GM12873 (cell line): ENCODE results near the gene DENND2D.

Experiments used
- TF ChIP-seq, protein P1 (sequence below): IDR thresholded peaks from 2 replicates; pipeline ENCODE4 v1.5.1; 2012; ENCODE audit warnings: low read depth, mild to moderate bottlenecking, moderate library complexity, low read length, control low read depth; ENCODE audit not compliant: insufficient read depth; ENCODE audit errors: missing control alignments

Gene DENND2D

DNA sequence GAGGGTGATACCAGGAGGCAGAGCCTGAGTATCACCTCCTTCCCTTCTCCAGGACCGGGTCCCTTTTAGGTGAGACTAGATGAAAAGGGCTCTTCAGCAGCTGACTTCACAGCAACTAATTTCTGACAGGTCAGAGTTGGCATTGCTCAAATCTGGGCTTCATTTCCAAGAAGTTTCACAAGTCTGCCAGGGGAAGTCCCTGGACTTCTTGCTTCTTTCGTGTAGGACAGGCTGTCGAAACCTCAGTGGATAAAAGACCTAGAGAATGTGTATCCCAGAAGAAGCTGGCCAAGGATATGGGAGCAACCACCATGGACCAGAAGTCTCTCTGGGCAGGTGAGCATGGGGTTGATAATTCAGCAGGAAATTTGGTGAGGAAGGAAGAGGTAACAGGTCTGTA lies 27.0 kb upstream of the DENND2D start, which contains the start of gene CHI3L2:
Gene CHI3L2, plus strand, starts transcription at position 280 of the 400 bp plus-strand sequence. Its CDS starts 17 bp downstream, at position 297.
- TF ChIP-seq, protein P1, sequence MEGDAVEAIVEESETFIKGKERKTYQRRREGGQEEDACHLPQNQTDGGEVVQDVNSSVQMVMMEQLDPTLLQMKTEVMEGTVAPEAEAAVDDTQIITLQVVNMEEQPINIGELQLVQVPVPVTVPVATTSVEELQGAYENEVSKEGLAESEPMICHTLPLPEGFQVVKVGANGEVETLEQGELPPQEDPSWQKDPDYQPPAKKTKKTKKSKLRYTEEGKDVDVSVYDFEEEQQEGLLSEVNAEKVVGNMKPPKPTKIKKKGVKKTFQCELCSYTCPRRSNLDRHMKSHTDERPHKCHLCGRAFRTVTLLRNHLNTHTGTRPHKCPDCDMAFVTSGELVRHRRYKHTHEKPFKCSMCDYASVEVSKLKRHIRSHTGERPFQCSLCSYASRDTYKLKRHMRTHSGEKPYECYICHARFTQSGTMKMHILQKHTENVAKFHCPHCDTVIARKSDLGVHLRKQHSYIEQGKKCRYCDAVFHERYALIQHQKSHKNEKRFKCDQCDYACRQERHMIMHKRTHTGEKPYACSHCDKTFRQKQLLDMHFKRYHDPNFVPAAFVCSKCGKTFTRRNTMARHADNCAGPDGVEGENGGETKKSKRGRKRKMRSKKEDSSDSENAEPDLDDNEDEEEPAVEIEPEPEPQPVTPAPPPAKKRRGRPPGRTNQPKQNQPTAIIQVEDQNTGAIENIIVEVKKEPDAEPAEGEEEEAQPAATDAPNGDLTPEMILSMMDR, result no peak

DNA sequence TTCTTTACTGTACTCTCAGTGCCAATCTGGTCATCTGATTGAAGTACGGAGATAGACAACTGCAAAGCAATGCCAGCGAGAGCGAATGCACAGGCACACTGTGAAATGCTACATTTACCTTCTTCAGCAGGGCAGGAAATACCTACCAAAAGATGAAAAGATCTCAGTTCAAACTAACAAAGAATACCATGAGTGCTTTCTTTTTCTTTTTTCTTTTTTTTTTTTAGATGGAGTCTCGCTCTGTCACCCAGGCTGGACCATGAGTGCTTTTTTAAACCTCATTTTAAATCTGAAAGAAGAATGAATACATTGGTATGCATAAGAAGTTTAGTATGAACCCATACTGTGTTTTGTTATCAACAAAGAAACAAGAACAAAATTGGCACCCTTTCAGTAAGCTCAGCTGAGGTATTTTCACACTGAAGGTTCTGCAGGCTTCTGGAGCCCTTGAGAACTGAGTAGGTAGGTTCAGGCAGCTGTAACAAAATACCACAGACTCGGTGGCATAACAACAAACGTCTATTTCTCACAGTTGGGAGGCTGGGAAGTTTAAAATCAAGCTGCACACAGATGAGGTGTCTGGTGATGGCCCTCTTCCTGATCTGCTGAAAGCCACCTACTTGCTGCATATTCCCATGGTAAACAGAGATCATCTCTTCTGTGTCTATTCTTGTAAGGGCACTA lies 25.4 kb upstream of the DENND2D start:
- TF ChIP-seq, protein P1, result no peak

DNA sequence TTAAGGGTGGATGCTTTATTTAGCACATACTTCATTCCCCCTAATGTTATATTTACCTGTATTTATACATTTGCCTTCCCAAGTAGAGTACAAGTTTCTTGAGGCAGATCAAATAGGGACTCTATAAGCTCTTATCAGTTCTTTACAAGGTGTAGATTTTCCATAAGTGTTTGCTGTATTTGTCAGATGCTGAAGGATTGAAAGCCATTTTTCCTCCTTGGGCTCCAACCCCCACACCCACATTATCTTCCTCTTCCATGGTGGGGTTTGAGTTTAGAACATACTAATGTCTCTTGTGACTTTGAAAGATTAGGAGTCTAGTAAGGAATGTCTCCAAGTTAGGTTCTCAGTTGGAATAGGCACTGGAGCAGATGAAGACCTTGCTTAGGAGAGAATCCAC lies 24.6 kb upstream of the DENND2D start:
- TF ChIP-seq, protein P1, result no peak

DNA sequence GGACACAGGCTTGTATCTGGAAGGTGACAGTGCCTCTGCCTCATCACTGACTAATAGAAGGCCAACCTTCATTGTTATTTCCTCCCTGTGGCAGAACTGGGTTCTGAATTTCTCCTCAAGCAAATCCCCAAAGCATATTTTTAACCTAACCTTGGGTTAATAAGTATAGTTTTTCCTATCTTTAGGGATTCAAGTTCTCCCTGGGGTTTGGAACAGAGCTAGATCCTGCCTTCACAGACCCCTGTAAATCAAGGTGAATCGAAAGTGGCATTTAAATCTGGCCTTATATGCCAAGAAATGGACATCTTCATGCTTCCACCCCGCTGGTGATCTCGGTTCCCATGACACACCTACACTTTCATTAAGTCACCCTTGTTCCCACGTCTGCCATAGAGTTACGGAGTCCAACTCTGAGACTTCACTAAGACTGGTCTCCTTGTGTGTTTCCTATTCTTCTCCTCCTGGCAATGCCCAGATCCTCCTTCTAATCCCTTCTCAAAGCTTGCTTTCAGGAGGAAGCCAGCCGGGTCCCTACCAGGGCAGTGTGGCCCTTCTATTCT lies 22.8 kb upstream of the DENND2D start:
- TF ChIP-seq, protein P1, result no peak

DNA sequence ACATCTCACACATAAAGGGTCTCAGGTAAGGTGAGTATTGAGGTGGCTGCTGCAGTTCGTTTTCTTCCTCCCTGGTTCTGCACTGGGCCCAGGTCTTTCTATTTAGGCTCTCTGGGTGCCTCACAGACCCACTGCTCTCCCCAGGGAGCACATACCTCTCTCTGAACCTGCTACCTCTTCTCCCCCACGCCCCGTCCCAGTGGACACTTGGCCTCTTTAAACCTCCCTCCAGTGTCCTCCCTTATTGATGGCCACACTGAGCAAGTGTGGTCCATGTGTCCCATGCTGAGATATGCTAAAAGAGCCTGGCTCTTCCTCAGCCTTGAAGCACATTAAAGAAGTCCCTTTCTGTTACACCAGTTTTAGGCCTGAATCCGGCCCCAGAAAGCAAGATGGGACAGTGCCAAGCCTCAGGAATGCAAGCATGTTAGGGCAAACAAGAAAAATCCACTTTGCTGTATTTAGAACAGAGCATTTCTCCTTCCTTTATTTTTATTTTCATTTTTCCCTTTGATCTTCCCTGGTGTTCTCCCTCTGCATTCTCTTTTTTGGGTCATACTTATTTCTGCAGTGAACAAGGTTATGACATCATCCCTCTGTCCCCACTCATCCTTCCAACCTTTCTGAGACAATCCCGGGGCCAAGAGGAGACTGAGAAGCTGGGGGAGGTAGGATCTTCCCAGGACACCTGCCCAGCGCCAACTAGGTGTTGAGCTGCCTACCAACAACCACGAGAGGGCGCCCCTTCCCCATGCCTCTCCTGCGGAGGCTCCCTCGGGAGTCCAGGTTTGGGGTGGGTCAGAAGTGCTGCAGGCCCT lies 22.1 kb upstream of the DENND2D start:
- TF ChIP-seq, protein P1, result peak; percentile 97

DNA sequence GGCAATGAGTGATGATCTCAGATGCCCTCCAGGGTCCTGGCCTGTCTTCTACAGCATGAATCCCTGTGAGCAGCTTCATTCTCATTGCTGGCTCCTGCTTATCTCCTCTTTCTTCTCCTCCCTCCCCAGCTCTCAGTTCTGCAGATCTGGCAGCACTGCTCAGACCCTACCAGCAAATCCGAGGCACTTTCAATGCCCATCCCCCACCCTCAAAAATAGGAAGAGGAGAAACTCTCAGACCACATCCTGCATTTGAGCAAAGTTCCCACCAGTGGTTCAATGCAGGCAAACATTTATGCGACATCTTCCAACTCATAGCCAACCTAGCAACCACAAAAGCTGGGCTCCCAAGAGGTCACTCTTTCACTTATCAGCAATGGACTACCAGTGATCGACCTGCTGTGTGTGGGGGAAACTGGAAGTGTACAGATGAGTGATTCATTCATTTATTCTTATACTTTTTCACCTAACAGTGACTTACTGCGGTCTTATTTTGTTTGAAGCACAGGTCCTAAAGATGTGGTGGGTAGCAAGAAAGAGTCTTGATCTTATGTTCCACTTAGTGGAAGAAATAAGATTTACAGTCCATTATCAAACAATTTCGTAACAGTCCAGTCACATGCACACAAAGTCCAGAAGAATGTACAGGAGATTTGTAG lies 21.3 kb upstream of the DENND2D start:
- TF ChIP-seq, protein P1, result peak; percentile 21

DNA sequence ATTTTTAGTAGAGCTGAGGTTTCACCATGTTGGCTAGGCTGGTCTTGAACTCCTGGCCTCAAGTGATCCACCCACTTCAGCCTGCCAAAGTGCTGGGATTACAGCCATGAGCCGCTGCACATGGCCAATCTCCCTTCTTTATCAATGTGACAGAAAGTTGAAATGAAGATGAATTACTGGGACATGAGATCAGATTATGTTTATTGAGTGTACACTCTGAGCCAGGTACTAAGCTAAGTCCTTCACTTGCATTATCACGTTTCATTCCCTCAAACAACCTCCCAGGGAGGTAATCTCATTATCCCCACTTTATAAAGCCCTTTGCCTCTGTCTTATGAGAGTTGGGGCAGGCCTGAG lies 20.8 kb upstream of the DENND2D start:
- TF ChIP-seq, protein P1, result no peak
